WI38 (cell line): ENCODE measurements around the gene SVBP.

ENCODE experiments used
- H3K4me3 ChIP-seq: 2 replicates; pipeline ENCODE4 v1.5.1; 2011; ENCODE audit warnings: low read depth, mild to moderate bottlenecking, control low read depth, low read length
- TF ChIP-seq, protein P1 (sequence below): IDR thresholded peaks from 2 replicates; pipeline ENCODE4 v1.5.1; 2012; ENCODE audit warnings: low read depth, mild to moderate bottlenecking, control low read depth, low read length

The SVBP gene

DNA sequence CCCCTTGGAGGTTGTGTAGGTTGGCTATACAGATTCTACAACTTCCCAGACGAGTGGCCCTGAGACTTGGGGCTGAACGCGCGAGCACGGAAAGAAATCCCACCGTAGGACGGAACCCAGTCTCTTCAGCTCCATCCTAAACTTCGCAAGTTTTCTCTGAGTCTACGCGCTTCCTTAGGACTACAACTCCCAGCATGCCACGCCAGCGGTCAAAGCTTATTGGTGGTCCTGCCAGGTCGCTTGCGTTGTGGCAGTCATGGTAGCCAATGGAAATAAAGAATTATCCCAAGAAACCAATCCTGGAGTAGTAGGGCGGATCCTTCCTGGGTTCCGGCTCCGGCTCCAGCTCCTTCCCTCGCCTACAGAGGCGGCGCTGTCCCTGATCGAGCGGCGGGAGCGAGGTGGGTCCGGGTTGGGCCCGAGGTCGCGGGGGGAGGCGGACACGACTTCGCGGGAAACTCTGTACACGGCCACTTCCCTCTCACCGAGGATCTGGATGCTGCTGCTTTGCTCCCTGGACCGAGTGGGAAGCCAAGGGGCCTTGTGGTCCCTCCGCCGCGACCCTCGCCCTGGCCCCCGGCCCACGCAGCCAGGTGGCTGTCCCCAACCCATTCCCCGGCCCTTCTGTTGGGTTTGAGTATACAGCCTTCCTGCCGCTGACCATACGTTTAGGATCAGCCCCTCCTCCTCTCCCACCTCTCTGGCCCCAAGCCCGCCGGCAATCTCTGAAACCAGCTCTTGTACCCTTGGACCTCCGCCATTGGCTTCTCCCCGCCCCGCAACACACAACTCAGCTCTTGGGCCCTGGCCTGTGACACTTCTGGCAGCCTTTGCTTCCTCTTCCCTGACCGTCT, 29.3 kb upstream of the SVBP start, which contains the start of gene ZNF691:
Gene ZNF691, plus strand, starts transcription at position 357 of the 854 bp plus-strand sequence. CDS start 3,046 bp downstream, outside the sequence.
- TF ChIP-seq, protein P1, sequence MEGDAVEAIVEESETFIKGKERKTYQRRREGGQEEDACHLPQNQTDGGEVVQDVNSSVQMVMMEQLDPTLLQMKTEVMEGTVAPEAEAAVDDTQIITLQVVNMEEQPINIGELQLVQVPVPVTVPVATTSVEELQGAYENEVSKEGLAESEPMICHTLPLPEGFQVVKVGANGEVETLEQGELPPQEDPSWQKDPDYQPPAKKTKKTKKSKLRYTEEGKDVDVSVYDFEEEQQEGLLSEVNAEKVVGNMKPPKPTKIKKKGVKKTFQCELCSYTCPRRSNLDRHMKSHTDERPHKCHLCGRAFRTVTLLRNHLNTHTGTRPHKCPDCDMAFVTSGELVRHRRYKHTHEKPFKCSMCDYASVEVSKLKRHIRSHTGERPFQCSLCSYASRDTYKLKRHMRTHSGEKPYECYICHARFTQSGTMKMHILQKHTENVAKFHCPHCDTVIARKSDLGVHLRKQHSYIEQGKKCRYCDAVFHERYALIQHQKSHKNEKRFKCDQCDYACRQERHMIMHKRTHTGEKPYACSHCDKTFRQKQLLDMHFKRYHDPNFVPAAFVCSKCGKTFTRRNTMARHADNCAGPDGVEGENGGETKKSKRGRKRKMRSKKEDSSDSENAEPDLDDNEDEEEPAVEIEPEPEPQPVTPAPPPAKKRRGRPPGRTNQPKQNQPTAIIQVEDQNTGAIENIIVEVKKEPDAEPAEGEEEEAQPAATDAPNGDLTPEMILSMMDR = peak; percentile 41; the same call in 1 of the 2 replicates
- peak within 1 kb of the TSS; percentile 79 for H3K4me3 ChIP-seq

DNA sequence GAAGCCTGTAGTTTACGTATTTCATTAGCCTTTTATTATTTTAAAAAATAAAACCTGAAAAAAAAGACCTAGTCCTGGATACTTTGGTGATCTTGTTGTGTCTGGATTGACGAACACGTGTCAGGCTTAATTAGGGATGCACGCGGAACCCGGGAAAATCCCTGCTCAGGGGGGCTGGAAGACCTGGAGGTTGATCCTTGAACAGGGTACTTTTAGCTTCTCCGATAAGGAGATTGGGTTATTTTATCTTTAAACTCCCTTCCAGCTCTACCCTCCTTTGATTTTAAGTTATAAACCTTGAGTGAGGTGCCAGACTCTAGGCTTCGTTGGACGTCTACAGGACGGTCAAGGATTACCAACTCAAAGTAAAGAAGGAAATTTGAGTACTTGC, 28.7 kb upstream of the SVBP start:
- TF ChIP-seq, protein P1 = no peak
- peak overlapping the region; percentile 79 for H3K4me3 ChIP-seq

DNA sequence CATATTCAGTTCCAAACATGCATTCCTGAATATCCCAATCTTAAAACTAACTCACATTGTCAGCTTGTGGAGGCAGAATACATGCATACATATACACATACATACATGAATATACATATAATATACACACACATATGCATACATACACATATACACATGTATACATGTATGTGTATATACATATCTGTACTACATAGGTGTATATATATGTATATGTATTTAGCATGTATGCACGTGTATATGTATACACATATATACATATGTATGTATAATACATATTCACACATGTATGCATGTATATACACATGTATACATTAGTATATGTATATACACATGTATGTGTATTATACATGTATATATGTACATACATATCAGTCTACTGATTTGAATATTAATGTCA, 28.0 kb upstream of the SVBP start:
- no peak overlapping the region for H3K4me3 ChIP-seq
- TF ChIP-seq, protein P1 = no peak

DNA sequence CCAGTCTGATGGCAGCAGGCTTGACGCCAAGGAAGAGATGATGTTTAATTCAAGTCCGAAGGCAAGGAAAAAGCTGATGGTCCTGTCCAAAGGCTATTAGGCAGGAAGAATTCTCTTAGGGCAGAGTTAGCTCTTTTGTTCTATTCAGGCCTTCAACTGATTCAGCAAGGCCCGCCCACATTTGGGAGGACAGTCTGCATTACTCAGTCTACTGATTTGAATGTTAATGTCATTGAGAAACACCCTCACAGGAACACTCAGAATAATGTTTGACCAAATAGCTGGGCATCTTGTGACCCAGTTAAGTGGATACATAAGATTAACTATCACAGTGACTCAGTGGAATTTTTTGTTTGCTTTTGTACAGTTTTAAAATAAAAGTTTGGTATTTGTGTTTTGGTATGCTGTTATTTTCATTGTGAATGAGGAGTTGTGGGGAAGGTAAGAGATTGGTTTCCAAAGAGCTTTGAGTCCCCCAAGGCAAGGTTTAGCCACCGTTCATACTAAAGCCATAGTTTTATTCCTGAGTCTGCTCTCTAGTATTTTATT, 27.5 kb upstream of the SVBP start:
- no peak overlapping the region for H3K4me3 ChIP-seq
- TF ChIP-seq, protein P1 = no peak

DNA sequence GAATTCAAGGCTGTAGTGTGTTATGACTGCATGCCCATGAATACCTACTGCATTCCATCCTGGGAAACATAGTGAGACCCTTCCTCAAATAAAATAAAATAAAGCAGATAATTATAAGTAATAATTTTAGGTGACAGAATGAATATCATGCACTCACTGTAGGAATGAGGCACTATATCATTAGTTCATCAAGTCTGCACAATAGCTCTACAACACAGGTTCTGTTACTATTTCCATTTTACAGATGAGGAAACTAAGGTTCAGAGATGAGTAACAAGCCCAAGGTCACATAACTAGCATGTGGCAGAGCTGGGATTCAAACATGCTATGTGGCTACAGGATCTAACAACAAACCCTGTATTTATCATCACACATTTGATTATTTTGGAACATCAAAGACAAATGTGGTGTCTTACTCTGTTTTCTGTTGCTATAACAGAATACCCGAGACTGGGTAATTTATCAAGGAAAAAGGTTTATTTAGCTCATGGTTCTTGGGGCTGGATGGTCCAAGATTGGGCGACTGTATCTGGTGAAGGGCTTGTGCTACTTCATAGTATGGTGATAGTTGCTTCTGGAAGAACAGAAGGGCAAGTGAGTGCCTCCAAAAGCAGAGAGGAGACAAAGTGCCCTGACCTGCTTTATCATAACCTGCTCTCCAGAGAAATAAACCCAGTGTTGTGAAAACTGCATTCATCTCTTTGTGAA, 24.4 kb upstream of the SVBP start:
- TF ChIP-seq, protein P1 = no peak
- no peak overlapping the region for H3K4me3 ChIP-seq

DNA sequence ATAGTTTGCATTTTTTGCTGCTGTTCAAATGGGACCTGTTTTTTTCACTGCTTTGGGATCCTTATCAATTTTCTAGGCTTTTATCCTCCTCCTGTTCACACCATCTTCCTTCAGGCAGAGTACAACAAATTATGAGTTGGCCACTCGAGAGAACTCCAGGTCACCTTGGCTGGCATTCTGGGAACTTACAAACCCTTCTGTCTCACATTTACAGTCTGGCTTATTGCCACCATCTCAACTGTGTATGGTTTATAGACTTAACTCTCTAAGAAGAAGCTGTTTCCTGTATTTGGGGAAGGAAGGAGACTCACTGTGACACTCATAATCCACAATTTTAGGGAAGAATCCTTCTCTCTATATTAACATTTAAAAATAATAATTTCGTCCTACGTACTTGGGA, 23.8 kb upstream of the SVBP start:
- TF ChIP-seq, protein P1 = no peak
- no peak overlapping the region for H3K4me3 ChIP-seq
